Bronchial epithelial cell (primary cell): ENCODE results near the gene CLNK. TPM values are rescaled to one million over a fixed set of nuclear protein-coding genes. Genes with fewer than 3 reads are reported as not detected.
A peak's percentile ranks its signal among the peaks of the same experiment; 100 is the strongest.

Experiments used
- DNase-seq: peaks from one replicate; pipeline ENCODE4 v3.0.0-alpha.2; 2010; ENCODE audit warnings: low read depth
- FAIRE-seq: peaks from 2 replicates; lab custom pipeline; 2011; peaks lifted over from hg19 to GRCh38; lab: Jason Lieb, UNC
- H3K27me3 ChIP-seq: 2 replicates; pipeline ENCODE4 v1.5.1; 2011; ENCODE audit warnings: low read length; ENCODE audit not compliant: control insufficient read depth, insufficient read depth
- H3K36me3 ChIP-seq: 2 replicates; pipeline ENCODE4 v1.5.1; 2011; ENCODE audit warnings: low read length; ENCODE audit not compliant: control insufficient read depth, insufficient read depth
- H3K4me3 ChIP-seq: 2 replicates; pipeline ENCODE4 v1.5.1; 2011; ENCODE audit warnings: mild to moderate bottlenecking, low read depth, low read length, control low read depth
- CTCF ChIP-seq: IDR thresholded peaks from 2 replicates; pipeline ENCODE4 v1.5.1; 2011; ENCODE audit warnings: mild to moderate bottlenecking, moderate library complexity, low read length, control low read depth, inconsistent platforms; ENCODE audit not compliant: insufficient read depth, severe bottlenecking
- total RNA-seq: library from RNA; depleted of rRNA; stranded (reverse); fragments of >200 nt; gene quantifications from 2 replicates; pipeline ENCODE4 v1.2.1, GENCODE V29; 2014

Gene CLNK
- total RNA-seq, 1 donor from 2014 or later, result not detected

GRCh38 chr4:10640561-10641201 is 43.9 kb downstream of the CLNK start:
- DNase-seq, result no peak
- Histone ChIP-seq H3K36me3 (no peaks in the 10 kb centered on the region), H3K4me3 (no peak overlapping the region), H3K27me3 (no peaks in the 10 kb centered on the region)
- no peak for TF ChIP-seq CTCF
- no peak for FAIRE-seq

DNA sequence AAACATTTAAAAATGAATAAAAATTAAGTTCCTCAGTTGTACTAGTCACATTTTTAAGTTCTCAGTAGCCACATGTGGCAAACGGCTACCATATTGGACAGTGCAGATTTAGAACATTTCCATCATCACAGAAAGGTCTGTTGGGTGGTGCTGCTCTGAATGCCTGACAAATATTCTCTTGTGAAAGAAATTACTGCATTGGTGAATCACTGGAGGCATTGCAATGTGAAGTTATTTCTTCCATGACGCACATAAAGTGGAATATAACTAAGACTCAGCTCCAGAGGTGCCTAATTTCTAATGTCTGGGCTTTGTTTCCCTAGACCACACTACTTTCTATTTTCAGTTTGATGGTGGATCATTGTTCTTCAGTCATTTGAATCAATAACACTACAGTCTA is 44.9 kb downstream of the CLNK start:
- TF ChIP-seq CTCF, result no peak
- DNase-seq (peak; percentile 17), FAIRE-seq (no peak)
- Histone ChIP-seq H3K4me3 (no peak overlapping the region), H3K27me3 (no peaks in the 10 kb centered on the region), H3K36me3 (no peaks in the 10 kb centered on the region)

- Histone ChIP-seq H3K27me3 (no peaks in the 10 kb centered on the region), H3K36me3 (no peaks in the 10 kb centered on the region), H3K4me3 (no peak overlapping the region)
- FAIRE-seq (no peak), DNase-seq (peak; percentile 72)
- TF ChIP-seq CTCF, result no peak
These were observed 45.5 kb downstream of the CLNK start for GRCh38 chr4:10639100-10639499.

DNA sequence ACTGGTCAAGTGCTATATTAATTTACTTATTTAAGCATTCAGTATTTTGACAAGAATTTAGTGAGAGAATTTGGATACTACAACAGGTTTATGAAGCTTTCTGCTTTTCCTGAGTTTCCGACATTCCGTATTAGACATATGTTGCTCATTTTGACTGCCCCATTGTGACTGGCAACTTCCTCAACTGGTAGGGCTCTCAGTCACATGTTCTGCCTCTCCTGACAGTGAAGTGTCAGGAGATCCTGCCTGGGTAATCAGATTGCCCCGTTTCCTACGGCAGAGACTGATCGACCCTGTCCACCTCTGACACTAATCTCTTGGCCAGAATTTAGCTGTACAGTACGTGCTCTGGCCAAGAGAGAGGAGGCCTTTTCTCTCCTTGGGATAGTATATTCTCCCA is 49.5 kb downstream of the CLNK start:
- TF ChIP-seq CTCF, result no peak
- FAIRE-seq (no peak), DNase-seq (no peak)
- H3K27me3 ChIP-seq, result no peaks in the 10 kb centered on the region
- no peak overlapping the region for H3K4me3 ChIP-seq
- H3K36me3 ChIP-seq, result no peaks in the 10 kb centered on the region

DNA sequence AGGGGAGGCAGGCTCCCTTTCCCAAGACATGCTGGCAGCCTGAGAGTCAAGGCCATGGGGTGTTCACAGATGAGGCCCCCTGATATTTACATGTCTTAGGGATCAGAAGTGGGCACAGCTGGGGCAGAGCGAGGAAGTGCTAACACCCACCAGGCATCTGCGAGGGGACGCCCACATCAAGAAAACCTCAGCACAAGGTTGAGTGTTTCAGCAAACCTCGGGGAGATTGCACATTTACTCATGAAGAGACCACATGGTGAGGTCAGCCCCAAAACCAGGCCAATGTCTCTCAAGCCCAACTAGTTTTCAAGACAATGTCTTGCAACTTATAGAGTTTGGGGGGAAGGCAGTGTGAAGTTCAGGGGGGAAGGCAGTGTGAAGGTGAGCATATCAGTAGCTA is 55.2 kb downstream of the CLNK start:
- Histone ChIP-seq H3K36me3 (no peaks in the 10 kb centered on the region), H3K27me3 (no peaks in the 10 kb centered on the region), H3K4me3 (no peak overlapping the region)
- TF ChIP-seq CTCF, result no peak
- no peak for FAIRE-seq
- no peak for DNase-seq

GRCh38 chr4:10625131-10625530 is 59.4 kb downstream of the CLNK start:
- Histone ChIP-seq H3K36me3 (no peaks in the 10 kb centered on the region), H3K4me3 (no peak overlapping the region), H3K27me3 (no peaks in the 10 kb centered on the region)
- no peak for TF ChIP-seq CTCF
- no peak for DNase-seq
- no peak for FAIRE-seq
